Panc1 (cell line): ENCODE results near the gene RPH3AL.

Source experiments
- CTCF ChIP-seq: fragments of 450-650 bp; IDR thresholded peaks from 2 replicates; pipeline ENCODE4 v1.5.1; 2017; ENCODE audit warnings: mild to moderate bottlenecking
- POLR2AphosphoS5 ChIP-seq: IDR thresholded peaks from 2 replicates; pipeline ENCODE4 v1.6.1; 2012; ENCODE audit warnings: mild to moderate bottlenecking, low read depth, low read length, moderate library complexity
- SIN3A ChIP-seq: IDR thresholded peaks from 2 replicates; pipeline ENCODE4 v1.6.1; 2012; ENCODE audit warnings: low read depth, mild to moderate bottlenecking, low read length, moderate library complexity, borderline replicate concordance; ENCODE audit not compliant: insufficient read depth

- no peak for TF ChIP-seq CTCF
- no peak for TF ChIP-seq POLR2AphosphoS5
- TF ChIP-seq SIN3A: no peak
These were observed 100.2 kb downstream of the RPH3AL start for GRCh38 chr17:252456-252855.
